Caco-2 (cell line): Measurements from ENCODE around the gene DYNC1H1. TPM values are rescaled to one million over a fixed set of nuclear protein-coding genes. Genes with fewer than 3 reads are reported as not detected.

ENCODE experiments used
- BruUV-seq: library from RNA; stranded (reverse); fragments of 400-500 nt; replicated peaks from 2 replicates; lab custom pipeline; 2021; lab: Mats Ljungman, UMichigan
- CTCF ChIA-PET: fragments of 300-600 bp; sonication (Branson Sonifier 250); formaldehyde crosslinking; loops from one replicate; lab custom pipeline; 2022; ENCODE audit warnings: antibody characterized with exemption; lab: Charles Lee
- POLR2A ChIA-PET: fragments of 300-600 bp; sonication (Branson Sonifier 250); formaldehyde crosslinking; loops from one replicate; lab custom pipeline; 2022; ENCODE audit warnings: antibody characterized with exemption; lab: Charles Lee
- DNase-seq, 2 experiments: peaks; one replicate each; pipeline versions ENCODE4 v3.0.0 to v3.0.0-alpha.2; 2020 to 2022
- H3K27me3 ChIP-seq: replicated peaks from 2 replicates; pipeline ENCODE4 v1.6.0; 2011; ENCODE audit warnings: low read length; ENCODE audit not compliant: control insufficient read depth, insufficient read depth
- H3K36me3 ChIP-seq: 2 replicates; pipeline ENCODE4 v1.5.1; 2011; ENCODE audit warnings: low read length; ENCODE audit not compliant: control insufficient read depth, insufficient read depth
- H3K4me1 ChIP-seq: fragments of 250-450 bp; sonication (Bioruptor Pico); 2 replicates; pipeline ENCODE4 v1.5.1; 2020; ENCODE audit warnings: mild to moderate bottlenecking
- H3K4me3 ChIP-seq: 2 replicates; pipeline ENCODE4 v1.5.1; 2011; ENCODE audit warnings: low read depth, mild to moderate bottlenecking, control low read depth, low read length
- H3K9me3 ChIP-seq: fragments of 250-450 bp; sonication (Bioruptor Pico); 2 replicates; pipeline ENCODE4 v1.5.1; 2020; ENCODE audit warnings: mild to moderate bottlenecking, moderate library complexity
- H3K27ac Mint-ChIP-seq: one replicate; pipeline ENCODE4 v1.8.0; 2022; ENCODE audit warnings: mixed read lengths; ENCODE audit not compliant: unreplicated experiment
- H3K27me3 Mint-ChIP-seq: one replicate; pipeline ENCODE4 v1.8.0; 2022; ENCODE audit warnings: mixed read lengths; ENCODE audit not compliant: insufficient read depth, unreplicated experiment
- H3K36me3 Mint-ChIP-seq: one replicate; pipeline ENCODE4 v1.8.0; 2022; ENCODE audit warnings: mild to moderate bottlenecking, mixed read lengths; ENCODE audit not compliant: insufficient read depth, unreplicated experiment
- H3K4me1 Mint-ChIP-seq: one replicate; pipeline ENCODE4 v1.8.0; 2022; ENCODE audit warnings: low read depth, mixed read lengths; ENCODE audit not compliant: unreplicated experiment
- H3K4me3 Mint-ChIP-seq: one replicate; pipeline ENCODE4 v1.8.0; 2022; ENCODE audit warnings: mild to moderate bottlenecking, moderate library complexity, mixed read lengths; ENCODE audit not compliant: unreplicated experiment
- H3K9me3 Mint-ChIP-seq: one replicate; pipeline ENCODE4 v1.8.0; 2022; ENCODE audit warnings: mixed read lengths; ENCODE audit not compliant: unreplicated experiment
- intact Hi-C: fragments of 100-400 bp; cut with micrococcal nuclease; formaldehyde crosslinking; loops from one replicate; pipeline ENCODE4 v1.10.0; 2022; ENCODE audit not compliant: unreplicated experiment
- total RNA-seq: library from RNA; stranded (reverse); gene quantifications from 2 replicates; pipeline ENCODE4 v1.2.3, GENCODE V29; 2022
- TF ChIP-seq, protein P1 (sequence below), 2 experiments: fragments of 200-600 bp in 1 of 2; IDR thresholded peaks; 1 replicate in 1 of 2; 2 replicates in 1 of 2; pipeline versions ENCODE4 v1.5.1 to v1.8.0; 2011 to 2022; ENCODE audit warnings: antibody characterized with exemption in 1 of 2, control low read depth in 1 of 2, inconsistent platforms in 1 of 2, low read depth in 1 of 2, low read length in 1 of 2, mild to moderate bottlenecking in 1 of 2, moderate library complexity in 1 of 2; ENCODE audit not compliant: insufficient read depth in 1 of 2, severe bottlenecking in 1 of 2, unreplicated experiment in 1 of 2

DYNC1H1 gene
- total RNA-seq, 1 experiment from 2014 or later = 351 TPM

DNA sequence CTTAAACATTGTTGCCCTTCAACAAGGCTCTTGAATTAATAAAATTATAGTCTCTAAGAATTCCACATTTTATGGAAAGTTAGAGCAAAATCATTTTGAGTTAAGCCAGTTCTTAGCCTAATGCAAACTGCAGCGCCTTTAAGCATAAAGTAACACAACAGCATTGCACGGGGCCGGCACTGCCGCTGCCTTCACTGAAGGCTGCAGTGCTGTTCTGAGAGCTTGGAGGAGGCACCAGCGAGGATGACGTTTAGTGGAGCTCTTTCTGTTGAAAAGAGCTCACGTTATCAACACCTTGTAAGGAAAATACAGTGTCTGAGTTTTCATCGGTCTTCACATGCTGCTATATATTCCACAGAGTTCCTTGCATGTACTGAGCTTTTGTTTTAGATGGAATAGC lies 38.3 kb upstream of the DYNC1H1 start:
- DNase-seq = no peak
- Mint-ChIP-seq H3K4me1 (no peaks in the 10 kb centered on the region), H3K27ac (no peak overlapping the region), H3K27me3 (no peaks in the 10 kb centered on the region), H3K4me3 (no peak overlapping the region), H3K9me3 (no peaks in the 10 kb centered on the region), H3K36me3 (peaks cover 21% of the 10 kb centered on the region)
- no peaks in the 10 kb centered on the region for H3K4me1 ChIP-seq
- H3K36me3 ChIP-seq = no peaks in the 10 kb centered on the region
- H3K9me3 ChIP-seq = no peaks in the 10 kb centered on the region
- TF ChIP-seq, protein P1, sequence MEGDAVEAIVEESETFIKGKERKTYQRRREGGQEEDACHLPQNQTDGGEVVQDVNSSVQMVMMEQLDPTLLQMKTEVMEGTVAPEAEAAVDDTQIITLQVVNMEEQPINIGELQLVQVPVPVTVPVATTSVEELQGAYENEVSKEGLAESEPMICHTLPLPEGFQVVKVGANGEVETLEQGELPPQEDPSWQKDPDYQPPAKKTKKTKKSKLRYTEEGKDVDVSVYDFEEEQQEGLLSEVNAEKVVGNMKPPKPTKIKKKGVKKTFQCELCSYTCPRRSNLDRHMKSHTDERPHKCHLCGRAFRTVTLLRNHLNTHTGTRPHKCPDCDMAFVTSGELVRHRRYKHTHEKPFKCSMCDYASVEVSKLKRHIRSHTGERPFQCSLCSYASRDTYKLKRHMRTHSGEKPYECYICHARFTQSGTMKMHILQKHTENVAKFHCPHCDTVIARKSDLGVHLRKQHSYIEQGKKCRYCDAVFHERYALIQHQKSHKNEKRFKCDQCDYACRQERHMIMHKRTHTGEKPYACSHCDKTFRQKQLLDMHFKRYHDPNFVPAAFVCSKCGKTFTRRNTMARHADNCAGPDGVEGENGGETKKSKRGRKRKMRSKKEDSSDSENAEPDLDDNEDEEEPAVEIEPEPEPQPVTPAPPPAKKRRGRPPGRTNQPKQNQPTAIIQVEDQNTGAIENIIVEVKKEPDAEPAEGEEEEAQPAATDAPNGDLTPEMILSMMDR (IDR thresholded peaks at IDR 0.05; ENCODE audit: insufficient read depth in 1 of 2, low read depth in 1 of 2, low read length in 1 of 2, severe bottlenecking in 1 of 2, unreplicated experiment in 1 of 2) = no peak
- no peaks in the 10 kb centered on the region for H3K27me3 ChIP-seq
- intact Hi-C loops = no loop called here
- no TSS peak for BruUV-seq
- H3K4me3 ChIP-seq = no peak overlapping the region
- ChIA-PET POLR2A (no interaction called here), CTCF (no interaction called here)

DNA sequence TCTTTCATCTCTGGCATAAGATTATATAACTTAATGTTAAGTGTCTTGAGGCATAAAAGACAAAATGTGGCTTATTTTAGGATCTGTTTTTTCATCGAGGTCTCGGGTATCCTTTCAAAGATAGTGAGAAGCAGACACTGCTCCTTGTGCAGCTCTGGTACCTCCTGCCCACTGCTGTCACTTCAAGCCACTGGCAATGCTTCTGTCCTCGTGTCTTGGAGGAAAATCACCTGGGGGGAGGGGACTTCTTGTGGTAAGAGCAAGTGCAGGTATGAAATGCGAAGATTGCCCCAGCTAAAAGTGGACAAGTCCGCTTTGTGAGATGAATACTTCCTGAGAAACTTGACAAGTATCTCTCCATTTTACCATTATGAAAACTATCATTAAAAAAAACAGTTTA lies 37.8 kb upstream of the DYNC1H1 start:
- peaks cover 16% of the 10 kb centered on the region for H3K36me3 Mint-ChIP-seq
- no peaks in the 10 kb centered on the region for H3K9me3 ChIP-seq
- intact Hi-C loops = no loop called here
- no peaks in the 10 kb centered on the region for H3K27me3 ChIP-seq
- DNase-seq = no peak
- H3K27me3 Mint-ChIP-seq = no peaks in the 10 kb centered on the region
- CTCF ChIA-PET = no interaction called here
- no peaks in the 10 kb centered on the region for H3K36me3 ChIP-seq
- POLR2A ChIA-PET = no interaction called here
- no peaks in the 10 kb centered on the region for H3K9me3 Mint-ChIP-seq
- no peaks in the 10 kb centered on the region for H3K4me1 Mint-ChIP-seq
- H3K4me3 ChIP-seq = no peak overlapping the region
- no TSS peak for BruUV-seq
- H3K4me3 Mint-ChIP-seq = no peak overlapping the region
- no peak overlapping the region for H3K27ac Mint-ChIP-seq
- no peaks in the 10 kb centered on the region for H3K4me1 ChIP-seq
- TF ChIP-seq, protein P1 (IDR thresholded peaks at IDR 0.05; ENCODE audit: insufficient read depth in 1 of 2, low read depth in 1 of 2, low read length in 1 of 2, severe bottlenecking in 1 of 2, unreplicated experiment in 1 of 2) = no peak

- Mint-ChIP-seq H3K27ac (no peak overlapping the region), H3K4me1 (no peaks in the 10 kb centered on the region), H3K9me3 (no peaks in the 10 kb centered on the region), H3K4me3 (no peak overlapping the region), H3K36me3 (peaks cover 13% of the 10 kb centered on the region), H3K27me3 (no peaks in the 10 kb centered on the region)
- Histone ChIP-seq H3K36me3 (no peaks in the 10 kb centered on the region), H3K4me3 (no peak overlapping the region), H3K9me3 (no peaks in the 10 kb centered on the region), H3K4me1 (no peaks in the 10 kb centered on the region), H3K27me3 (no peaks in the 10 kb centered on the region)
- no TSS peak for BruUV-seq
- intact Hi-C loops = no loop called here
- TF ChIP-seq, protein P1 (IDR thresholded peaks at IDR 0.05; ENCODE audit: insufficient read depth in 1 of 2, low read depth in 1 of 2, low read length in 1 of 2, severe bottlenecking in 1 of 2, unreplicated experiment in 1 of 2) = no peak
- ChIA-PET POLR2A (no interaction called here), CTCF (no interaction called here)
- DNase-seq = no peak
Measured at GRCh38 chr14:101927859-101928258, 36.5 kb upstream of the DYNC1H1 start.
